ENCODE measurements around the gene LBR.

- TF ChIP-seq, protein P1, sequence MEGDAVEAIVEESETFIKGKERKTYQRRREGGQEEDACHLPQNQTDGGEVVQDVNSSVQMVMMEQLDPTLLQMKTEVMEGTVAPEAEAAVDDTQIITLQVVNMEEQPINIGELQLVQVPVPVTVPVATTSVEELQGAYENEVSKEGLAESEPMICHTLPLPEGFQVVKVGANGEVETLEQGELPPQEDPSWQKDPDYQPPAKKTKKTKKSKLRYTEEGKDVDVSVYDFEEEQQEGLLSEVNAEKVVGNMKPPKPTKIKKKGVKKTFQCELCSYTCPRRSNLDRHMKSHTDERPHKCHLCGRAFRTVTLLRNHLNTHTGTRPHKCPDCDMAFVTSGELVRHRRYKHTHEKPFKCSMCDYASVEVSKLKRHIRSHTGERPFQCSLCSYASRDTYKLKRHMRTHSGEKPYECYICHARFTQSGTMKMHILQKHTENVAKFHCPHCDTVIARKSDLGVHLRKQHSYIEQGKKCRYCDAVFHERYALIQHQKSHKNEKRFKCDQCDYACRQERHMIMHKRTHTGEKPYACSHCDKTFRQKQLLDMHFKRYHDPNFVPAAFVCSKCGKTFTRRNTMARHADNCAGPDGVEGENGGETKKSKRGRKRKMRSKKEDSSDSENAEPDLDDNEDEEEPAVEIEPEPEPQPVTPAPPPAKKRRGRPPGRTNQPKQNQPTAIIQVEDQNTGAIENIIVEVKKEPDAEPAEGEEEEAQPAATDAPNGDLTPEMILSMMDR (IDR thresholded peaks at IDR 0.05) = no peak
- no peak for TF ChIP-seq POLR2A (IDR thresholded peaks at IDR 0.05)
These were observed 72.9 kb downstream of the LBR start for GRCh38 chr1:225354906-225355305.
